ENCODE data around the gene PXT1.

The PXT1 gene

GRCh38 chr6:36387440-36388303, 55.0 kb downstream of the PXT1 start, which contains the start of gene ETV7:
ETV7 (minus strand) TSS chr6:36387669; CDS start chr6:36387541, 128 bp downstream.
- DNase-seq = no peak

GRCh38 chr6:36386495-36387439, 55.9 kb downstream of the PXT1 start:
- no peak for DNase-seq

GRCh38 chr6:36384095-36384494, 58.6 kb downstream of the PXT1 start:
- DNase-seq = no peak

GRCh38 chr6:36383606-36384005, 59.0 kb downstream of the PXT1 start:
- DNase-seq = no peak

GRCh38 chr6:36382976-36383375, 59.7 kb downstream of the PXT1 start:
- no peak for DNase-seq

GRCh38 chr6:36381502-36382389, 60.9 kb downstream of the PXT1 start:
- DNase-seq = no peak

- DNase-seq = no peak
These were observed 62.5 kb downstream of the PXT1 start for GRCh38 chr6:36380166-36380565.

- DNase-seq = no peak
These were observed 63.7 kb downstream of the PXT1 start for GRCh38 chr6:36378936-36379335.

GRCh38 chr6:36378243-36378920, 64.3 kb downstream of the PXT1 start:
- no peak for DNase-seq

- no peak for DNase-seq
These were observed 65.1 kb downstream of the PXT1 start for GRCh38 chr6:36377594-36377993.

- DNase-seq = no peak
These were observed 65.9 kb downstream of the PXT1 start for GRCh38 chr6:36376742-36377141.

- DNase-seq = no peak
These were observed 66.5 kb downstream of the PXT1 start for GRCh38 chr6:36376183-36376582.

GRCh38 chr6:36375644-36376155, 67.0 kb downstream of the PXT1 start:
- DNase-seq = no peak

GRCh38 chr6:36374972-36375371, 67.7 kb downstream of the PXT1 start:
- DNase-seq = no peak

- DNase-seq = no peak
These were observed 68.5 kb downstream of the PXT1 start for GRCh38 chr6:36374194-36374593.

- no peak for DNase-seq
These were observed 69.2 kb downstream of the PXT1 start for GRCh38 chr6:36373368-36374019.

GRCh38 chr6:36372088-36372487, 70.6 kb downstream of the PXT1 start:
- DNase-seq = no peak

GRCh38 chr6:36371211-36371610, 71.4 kb downstream of the PXT1 start:
- DNase-seq = no peak

- DNase-seq = no peak
These were observed 72.0 kb downstream of the PXT1 start for GRCh38 chr6:36370638-36371037.

- DNase-seq = no peak
These were observed 73.5 kb downstream of the PXT1 start for GRCh38 chr6:36368921-36369865.

All from NCI-H1930 (cell line).